KBM-7 (cell line): ENCODE results near the gene SMYD1.

Experiments
- DNase-seq: peaks from one replicate; pipeline ENCODE4 v3.0.0-alpha.2; 2015
- in situ Hi-C: fragments of 300-500 bp; cut with MboI; formaldehyde crosslinking; loops from 2 replicates; pipeline ENCODE4 v1.14.3; 2020; ENCODE audit warnings: low sequenced_read_pairs, low pct_unique_long_range_greater_than_20kb, mixed read lengths

The SMYD1 gene

GRCh38 chr2:88131201-88131998 is 63.8 kb downstream of the SMYD1 start:
- in situ Hi-C loops = no loop called here

GRCh38 chr2:88131999-88132368 is 64.4 kb downstream of the SMYD1 start:
- no peak for DNase-seq
- in situ Hi-C loops = no loop called here

More at GRCh38 chr2:88131201-88131998, 63.8 kb downstream of the SMYD1 start:
- DNase-seq = no peak

- no peak for DNase-seq
- in situ Hi-C loops = no loop called here
Measured at GRCh38 chr2:88133875-88134274, 66.2 kb downstream of the SMYD1 start.

GRCh38 chr2:88136817-88137216 is 69.2 kb downstream of the SMYD1 start:
- DNase-seq = no peak
- in situ Hi-C loops = no loop called here

GRCh38 chr2:88137833-88138232 is 70.2 kb downstream of the SMYD1 start:
- no peak for DNase-seq
- in situ Hi-C loops = no loop called here

GRCh38 chr2:88139203-88139702 is 71.6 kb downstream of the SMYD1 start:
- no peak for DNase-seq
- in situ Hi-C loops = no loop called here

- no peak for DNase-seq
- in situ Hi-C loops = no loop called here
Measured at GRCh38 chr2:88139804-88140203, 72.2 kb downstream of the SMYD1 start.

- DNase-seq = no peak
- in situ Hi-C loops = no loop called here
Measured at GRCh38 chr2:88141952-88142351, 74.3 kb downstream of the SMYD1 start.

GRCh38 chr2:88144271-88144670 is 76.6 kb downstream of the SMYD1 start:
- DNase-seq = no peak
- in situ Hi-C loops = no loop called here

GRCh38 chr2:88144914-88145497 is 77.4 kb downstream of the SMYD1 start:
- in situ Hi-C loops = no loop called here
- DNase-seq = no peak

- in situ Hi-C loops = no loop called here
- DNase-seq = no peak
Measured at GRCh38 chr2:88146590-88146989, 79.0 kb downstream of the SMYD1 start.

- no peak for DNase-seq
- in situ Hi-C loops = no loop called here
Measured at GRCh38 chr2:88147145-88147544, 79.5 kb downstream of the SMYD1 start.

GRCh38 chr2:88148929-88149438 is 81.4 kb downstream of the SMYD1 start:
- in situ Hi-C loops = no loop called here

GRCh38 chr2:88159481-88159880 is 91.9 kb downstream of the SMYD1 start:
- DNase-seq = no peak
- in situ Hi-C loops = no loop called here

More at GRCh38 chr2:88148929-88149438, 81.4 kb downstream of the SMYD1 start:
- DNase-seq = no peak

GRCh38 chr2:88159955-88160415 is 92.4 kb downstream of the SMYD1 start:
- peak; percentile 65 for DNase-seq
- in situ Hi-C loops = no loop called here

- in situ Hi-C loops = no loop called here
- no peak for DNase-seq
Measured at GRCh38 chr2:88160517-88160916, 92.9 kb downstream of the SMYD1 start.

- in situ Hi-C loops = no loop called here
- DNase-seq = no peak
Measured at GRCh38 chr2:88161446-88162244, 94.0 kb downstream of the SMYD1 start.
